ENCODE results near the gene SYT17. TPM values are rescaled to one million over a fixed set of nuclear protein-coding genes. Genes with fewer than 3 reads are reported as not detected.

SYT17 gene
- polyA plus RNA-seq, 3 donors = 0.81 to 4.9 (median 1.1) TPM

DNA sequence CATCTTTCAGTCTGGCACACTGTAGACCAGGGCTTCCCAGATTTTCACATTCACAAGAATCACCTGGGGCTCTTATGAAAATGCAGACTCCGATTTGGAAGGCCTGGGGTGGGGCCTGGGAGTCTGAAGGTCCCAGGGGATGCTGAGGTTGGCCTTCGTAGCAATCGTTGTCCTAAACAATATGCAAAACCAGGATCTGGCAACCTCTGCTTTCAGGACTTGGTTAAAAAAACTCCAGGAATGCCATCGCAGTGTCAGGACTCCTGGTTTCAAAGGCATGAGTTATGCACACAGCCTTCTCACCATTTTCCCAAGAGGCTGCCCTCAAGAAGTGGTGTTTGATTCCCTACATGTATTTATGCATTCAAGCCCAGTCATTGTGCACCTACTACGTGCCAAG lies 124.1 kb downstream of the SYT17 start:
- Mint-ChIP-seq H3K4me1 (peaks cover 30% of the 10 kb centered on the region), H3K36me3 (no peaks in the 10 kb centered on the region), H3K4me3 (no peak overlapping the region), H3K27me3 (ENCODE audit: low read depth in 3 of 3) (peaks cover 3 to 14% (median 9%) of the 10 kb centered on the region in 3 donors), H3K9me3 (no peaks in the 10 kb centered on the region), H3K27ac (peak overlapping the region in 1 of 7 donors; percentile 71)
- Histone ChIP-seq H3K4me2 (replicated peaks; ENCODE audit: extremely low read depth, low read length, poor library complexity, severe bottlenecking) (no peak overlapping the region), H3K36me3 (replicated peaks in 1 of 2; ENCODE audit: control insufficient read depth in 1 of 2, insufficient read depth in 2 of 2, low read length in 2 of 2) (no peaks in the 10 kb centered on the region), H3K79me2 (ENCODE audit: insufficient read depth, low read length) (no peaks in the 10 kb centered on the region), H3K27me3 (ENCODE audit: control insufficient read depth in 2 of 2, insufficient read depth in 2 of 2, low read length in 2 of 2) (peaks cover 4% of the 10 kb centered on the region in 2 donors), H4K20me1 (ENCODE audit: insufficient read depth, low read length) (no peaks in the 10 kb centered on the region), H3K9ac (ENCODE audit: insufficient read depth, low read length, poor library complexity, severe bottlenecking) (no peak overlapping the region), H3K27ac (ENCODE audit: low read depth in 1 of 2, low read length in 2 of 2) (no peak overlapping the region), H3K4me1 (ENCODE audit: control insufficient read depth in 1 of 2, insufficient read depth in 2 of 2, low read length in 2 of 2) (peaks cover 23 to 27% of the 10 kb centered on the region in 2 donors), H3K9me3 (replicated peaks in 1 of 2; ENCODE audit: control insufficient read depth in 1 of 2, insufficient read depth in 1 of 2, low read length in 2 of 2) (no peaks in the 10 kb centered on the region), H3K4me3 (replicated peaks in 1 of 3; ENCODE audit: low read depth in 2 of 3, low read length in 3 of 3) (no peak overlapping the region), H2AFZ (ENCODE audit: insufficient read depth, low read depth, low read length, poor library complexity, severe bottlenecking) (no peak overlapping the region)
- WGBS (ENCODE audit: insufficient coverage) = 75% methylated on average over 3 of the region's 5 CpGs
- intact Hi-C loops (cut with micrococcal nuclease) = no loop called here
- no peak for DNase-seq
- TF ChIP-seq CTCF (IDR thresholded peaks at IDR 0.05) = no peak

DNA sequence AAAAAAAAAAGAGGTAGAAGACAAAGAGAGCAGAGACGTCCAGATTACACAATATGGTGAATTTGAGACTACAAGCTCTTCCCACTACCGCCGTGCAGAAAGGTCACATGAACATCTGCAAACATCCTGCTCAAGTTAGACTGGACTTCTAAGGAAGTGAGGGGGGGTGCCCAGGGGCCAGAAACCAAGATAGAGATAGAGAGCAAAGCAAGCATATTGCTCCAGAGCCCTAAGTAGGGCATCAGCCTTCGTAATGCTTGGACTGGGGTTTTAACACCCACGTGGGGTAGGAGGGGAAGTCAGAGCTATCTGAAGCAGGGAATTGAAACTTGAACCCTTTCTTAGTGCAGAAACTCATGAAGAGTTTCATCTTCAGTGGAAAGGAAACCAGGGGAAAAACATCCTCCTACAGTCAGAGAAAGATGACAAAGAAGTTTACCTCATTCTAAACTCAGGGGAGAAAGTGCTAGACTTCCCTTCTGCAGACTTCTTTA lies 126.2 kb downstream of the SYT17 start:
- Histone ChIP-seq H3K27me3 (ENCODE audit: control insufficient read depth in 2 of 2, insufficient read depth in 2 of 2, low read length in 2 of 2) (peaks cover 3 to 5% of the 10 kb centered on the region in 2 donors), H3K4me3 (replicated peaks in 1 of 3; ENCODE audit: low read depth in 2 of 3, low read length in 3 of 3) (peak overlapping the region in 2 of 3 experiments; percentile 10 to 66), H3K79me2 (ENCODE audit: insufficient read depth, low read length) (no peaks in the 10 kb centered on the region), H3K27ac (ENCODE audit: low read depth in 1 of 2, low read length in 2 of 2) (peak overlapping the region; percentile 55 to 73), H2AFZ (ENCODE audit: insufficient read depth, low read depth, low read length, poor library complexity, severe bottlenecking) (peak overlapping the region; percentile 61), H3K4me2 (replicated peaks; ENCODE audit: extremely low read depth, low read length, poor library complexity, severe bottlenecking) (peak overlapping the region; percentile 68), H3K36me3 (replicated peaks in 1 of 2; ENCODE audit: control insufficient read depth in 1 of 2, insufficient read depth in 2 of 2, low read length in 2 of 2) (no peaks in the 10 kb centered on the region), H3K9ac (ENCODE audit: insufficient read depth, low read length, poor library complexity, severe bottlenecking) (no peak overlapping the region), H4K20me1 (ENCODE audit: insufficient read depth, low read length) (no peaks in the 10 kb centered on the region), H3K4me1 (ENCODE audit: control insufficient read depth in 1 of 2, insufficient read depth in 2 of 2, low read length in 2 of 2) (peaks cover 23 to 27% of the 10 kb centered on the region in 2 donors), H3K9me3 (replicated peaks in 1 of 2; ENCODE audit: control insufficient read depth in 1 of 2, insufficient read depth in 1 of 2, low read length in 2 of 2) (no peaks in the 10 kb centered on the region)
- Mint-ChIP-seq H3K36me3 (no peaks in the 10 kb centered on the region), H3K4me3 (peak overlapping the region; percentile 28 to 86), H3K27ac (peak overlapping the region; percentile 73 to 94 (median 83)), H3K27me3 (ENCODE audit: low read depth in 3 of 3) (peaks cover 8 to 14% (median 9%) of the 10 kb centered on the region in 3 donors), H3K4me1 (peaks cover 30% of the 10 kb centered on the region), H3K9me3 (no peaks in the 10 kb centered on the region)
- TF ChIP-seq CTCF (IDR thresholded peaks at IDR 0.05) = no peak
- intact Hi-C loops (cut with micrococcal nuclease) = no loop called here
- no CpG with 5 or more reads among the region's 5 CpGs for WGBS (ENCODE audit: insufficient coverage)
- DNase-seq = peak; percentile 74 to 95 (median 82)
